HEK293 (cell line): ENCODE measurements around the gene LRIG3.
"Not testable (repeated sequence)": the region's sequence is repeated elsewhere in the genome, so short reads cannot be mapped to it uniquely, and the experiment has no call there.

Experiments used
- CTCF ChIA-PET: fragments of 350-600 bp; formaldehyde crosslinking; extraction: SDS; loops from one replicate; lab custom pipeline; 2021; ENCODE audit warnings: antibody characterized with exemption; lab: Yijun Ruan, JAX
- POLR2A ChIA-PET: fragments of 300-600 bp; formaldehyde crosslinking; extraction: SDS; loops from one replicate; lab custom pipeline; 2020; ENCODE audit warnings: antibody characterized with exemption, inconsistent platforms; lab: Yijun Ruan, JAX
- H3K27ac ChIP-seq: fragments of 200-500 bp; sonication (Bioruptor generic); 2 replicates; pipeline ENCODE4 v1.5.1; 2014; ENCODE audit warnings: low read depth, low read length, control low read depth, inconsistent platforms; ENCODE audit errors: extremely low read depth
- H3K36me3 ChIP-seq, 2 experiments: fragments of 200-500 bp in 1 of 2; sonication (Bioruptor generic) in 1 of 2; 1 replicate in 1 of 2; 2 replicates in 1 of 2; pipeline ENCODE4 v1.5.1; 2014 to 2017; ENCODE audit warnings: inconsistent platforms in 2 of 2, low read length in 2 of 2; ENCODE audit not compliant: control insufficient read depth in 2 of 2, insufficient read depth in 1 of 2
- H3K4me1 ChIP-seq: fragments of 200-500 bp; sonication (Bioruptor generic); 2 replicates; pipeline ENCODE4 v1.5.1; 2014; ENCODE audit warnings: mild to moderate bottlenecking, low read length, inconsistent platforms; ENCODE audit not compliant: control insufficient read depth, insufficient read depth
- H3K4me3 ChIP-seq: 2 replicates; pipeline ENCODE4 v1.5.1; 2011; ENCODE audit warnings: low read depth, mild to moderate bottlenecking, control low read depth, low read length, moderate library complexity
- H3K9me3 ChIP-seq: fragments of 200-500 bp; sonication (Bioruptor generic); 2 replicates; pipeline ENCODE4 v1.5.1; 2014; ENCODE audit warnings: low read depth, low read length, inconsistent platforms; ENCODE audit not compliant: control insufficient read depth, insufficient read depth
- EGR2 ChIP-seq: fragments of 450-650 bp; formaldehyde crosslinking; IDR thresholded peaks from 2 replicates; pipeline ENCODE4 v1.5.1; 2016; ENCODE audit warnings: low read depth, missing biosample characterization, missing genetic modification characterization
- OVOL3 ChIP-seq: fragments of 450-650 bp; formaldehyde crosslinking; IDR thresholded peaks from 2 replicates; pipeline ENCODE4 v1.5.1; 2016; ENCODE audit warnings: missing biosample characterization, missing genetic modification characterization
- SCRT1 ChIP-seq: fragments of 450-650 bp; formaldehyde crosslinking; IDR thresholded peaks from 2 replicates; pipeline ENCODE4 v1.5.1; 2016; ENCODE audit warnings: missing biosample characterization, missing genetic modification characterization, borderline replicate concordance
- SCRT2 ChIP-seq: fragments of 450-650 bp; formaldehyde crosslinking; IDR thresholded peaks from 2 replicates; pipeline ENCODE4 v1.5.1; 2016; ENCODE audit warnings: missing biosample characterization, missing genetic modification characterization
- ZFP3 ChIP-seq: fragments of 450-650 bp; formaldehyde crosslinking; IDR thresholded peaks from 2 replicates; pipeline ENCODE4 v1.5.1; 2016; ENCODE audit warnings: low read depth, missing biosample characterization, missing genetic modification characterization
- ZIC2 ChIP-seq: fragments of 450-650 bp; formaldehyde crosslinking; IDR thresholded peaks from 2 replicates; pipeline ENCODE4 v1.5.1; 2016; ENCODE audit warnings: missing biosample characterization, missing genetic modification characterization
- ZNF19 ChIP-seq: fragments of 450-650 bp; formaldehyde crosslinking; IDR thresholded peaks from 2 replicates; pipeline ENCODE4; 2016; ENCODE audit warnings: missing biosample characterization, missing genetic modification characterization, low read depth
- ZNF223 ChIP-seq: fragments of 450-650 bp; formaldehyde crosslinking; IDR thresholded peaks from 2 replicates; pipeline ENCODE4 v1.5.1; 2016; ENCODE audit warnings: missing biosample characterization, missing genetic modification characterization
- ZNF274 ChIP-seq, 2 experiments: fragments of 200-500 bp in 1 of 2; fragments of 450-650 bp in 1 of 2; sonication (Bioruptor generic) in 1 of 2; formaldehyde crosslinking in 1 of 2; IDR thresholded peaks; 2 replicates each; pipeline versions ENCODE4 v1.5.1 to v1.6.1; 2014 to 2016; ENCODE audit warnings: borderline replicate concordance in 1 of 2, inconsistent platforms in 1 of 2, low read length in 1 of 2, missing biosample characterization in 1 of 2, missing genetic modification characterization in 1 of 2
- ZNF311 ChIP-seq: fragments of 450-650 bp; formaldehyde crosslinking; IDR thresholded peaks from 2 replicates; pipeline ENCODE4 v1.5.1; 2017; ENCODE audit warnings: missing biosample characterization, missing genetic modification characterization, borderline replicate concordance
- ZNF350 ChIP-seq: fragments of 450-650 bp; formaldehyde crosslinking; IDR thresholded peaks from 2 replicates; pipeline ENCODE4 v1.5.0; 2017; ENCODE audit warnings: missing biosample characterization, mild to moderate bottlenecking, missing genetic modification characterization
- ZNF394 ChIP-seq: fragments of 450-650 bp; formaldehyde crosslinking; IDR thresholded peaks from 2 replicates; pipeline ENCODE4 v1.5.1; 2016; ENCODE audit warnings: missing biosample characterization, missing genetic modification characterization, mild to moderate bottlenecking, moderate library complexity, borderline replicate concordance
- ZNF423 ChIP-seq: fragments of 450-650 bp; formaldehyde crosslinking; IDR thresholded peaks from 2 replicates; pipeline ENCODE4 v1.5.1; 2016; ENCODE audit warnings: missing biosample characterization, missing genetic modification characterization
- ZNF510 ChIP-seq: fragments of 450-650 bp; formaldehyde crosslinking; IDR thresholded peaks from 2 replicates; pipeline ENCODE4 v1.5.1; 2018; ENCODE audit warnings: mild to moderate bottlenecking, missing genetic modification characterization, missing biosample characterization; ENCODE audit not compliant: insufficient replicate concordance
- ZNF747 ChIP-seq: fragments of 450-650 bp; formaldehyde crosslinking; IDR thresholded peaks from 2 replicates; pipeline ENCODE4 v1.5.1; 2016; ENCODE audit warnings: missing biosample characterization, missing genetic modification characterization
- ZNF830 ChIP-seq: fragments of 450-650 bp; IDR thresholded peaks from 2 replicates; pipeline ENCODE4 v1.5.0; 2018; ENCODE audit warnings: missing biosample characterization, missing genetic modification characterization, low read depth, mild to moderate bottlenecking, moderate library complexity
- TF ChIP-seq, protein P1 (sequence below): fragments of 450-650 bp; formaldehyde crosslinking; IDR thresholded peaks from 2 replicates; pipeline ENCODE4 v1.5.1; 2017; ENCODE audit warnings: missing biosample characterization, missing genetic modification characterization
- TF ChIP-seq, protein P2 (sequence below): sonication (generic); formaldehyde crosslinking; IDR thresholded peaks from 2 replicates; pipeline ENCODE4 v1.8.1; 2022; ENCODE audit warnings: mild to moderate bottlenecking, moderate library complexity, missing genetic modification reagents
- TF ChIP-seq, protein P3 (sequence below): fragments of 450-650 bp; formaldehyde crosslinking; IDR thresholded peaks from 2 replicates; pipeline ENCODE4 v1.5.1; 2017; ENCODE audit warnings: missing biosample characterization, missing genetic modification characterization
- TF ChIP-seq, protein P4 (sequence below): fragments of 450-650 bp; formaldehyde crosslinking; conservative IDR thresholded peaks from 2 replicates; pipeline ENCODE4 v1.5.1; 2016; ENCODE audit warnings: low read depth, missing biosample characterization, missing genetic modification characterization
- TF ChIP-seq, protein P5 (sequence below): fragments of 450-650 bp; formaldehyde crosslinking; IDR thresholded peaks from 2 replicates; pipeline ENCODE4 v1.5.1; 2016; ENCODE audit warnings: missing biosample characterization, missing genetic modification characterization

LRIG3 gene

DNA sequence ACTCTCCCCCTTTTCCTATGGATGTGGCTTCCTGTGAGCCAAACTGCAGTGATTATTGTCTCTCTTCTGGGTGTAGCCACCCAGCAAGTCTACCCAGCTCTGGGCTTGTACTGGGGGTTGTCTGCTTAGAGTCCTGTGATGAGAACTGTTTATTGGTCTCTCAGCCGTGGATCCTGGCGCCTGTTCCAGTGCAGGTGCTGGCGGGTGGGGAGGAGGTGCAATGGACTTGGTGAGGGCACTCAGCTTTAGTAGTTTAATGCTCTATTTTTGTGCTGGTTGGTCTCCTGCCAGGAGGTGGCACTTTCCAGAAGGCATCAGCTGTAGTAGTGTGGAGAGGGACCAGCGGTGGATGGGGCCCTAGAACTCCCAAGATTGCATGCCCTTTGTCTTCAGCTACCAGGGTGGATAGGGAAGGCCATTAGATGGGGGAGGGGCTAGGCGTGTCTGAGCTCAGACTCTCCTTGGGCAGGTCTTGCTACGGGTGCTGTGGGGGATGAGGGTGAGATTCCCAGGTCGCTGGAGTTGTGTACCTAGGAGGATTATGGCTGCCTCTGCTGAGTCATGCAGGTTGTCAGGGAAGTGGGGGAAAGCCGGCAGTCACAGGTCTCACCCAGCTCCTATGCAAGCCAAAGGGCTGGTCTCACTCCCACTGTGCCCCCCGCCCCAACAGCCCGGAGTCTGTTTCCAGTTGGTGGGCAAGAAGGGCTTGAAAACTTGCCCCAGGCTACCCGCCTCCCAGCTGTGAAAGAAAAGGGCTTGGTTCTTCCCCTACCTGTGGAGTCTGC is 29.8 kb upstream of the LRIG3 start:
- POLR2A ChIA-PET, H3K4me3 ChIP-seq, H3K27ac ChIP-seq, H3K9me3 ChIP-seq, H3K36me3 ChIP-seq: not testable (repeated sequence)
- TF ChIP-seq SCRT1 (tag by site-specific recombination), result peak; percentile 55; the same call in 1 of the 2 replicates
- TF ChIP-seq, protein P1, sequence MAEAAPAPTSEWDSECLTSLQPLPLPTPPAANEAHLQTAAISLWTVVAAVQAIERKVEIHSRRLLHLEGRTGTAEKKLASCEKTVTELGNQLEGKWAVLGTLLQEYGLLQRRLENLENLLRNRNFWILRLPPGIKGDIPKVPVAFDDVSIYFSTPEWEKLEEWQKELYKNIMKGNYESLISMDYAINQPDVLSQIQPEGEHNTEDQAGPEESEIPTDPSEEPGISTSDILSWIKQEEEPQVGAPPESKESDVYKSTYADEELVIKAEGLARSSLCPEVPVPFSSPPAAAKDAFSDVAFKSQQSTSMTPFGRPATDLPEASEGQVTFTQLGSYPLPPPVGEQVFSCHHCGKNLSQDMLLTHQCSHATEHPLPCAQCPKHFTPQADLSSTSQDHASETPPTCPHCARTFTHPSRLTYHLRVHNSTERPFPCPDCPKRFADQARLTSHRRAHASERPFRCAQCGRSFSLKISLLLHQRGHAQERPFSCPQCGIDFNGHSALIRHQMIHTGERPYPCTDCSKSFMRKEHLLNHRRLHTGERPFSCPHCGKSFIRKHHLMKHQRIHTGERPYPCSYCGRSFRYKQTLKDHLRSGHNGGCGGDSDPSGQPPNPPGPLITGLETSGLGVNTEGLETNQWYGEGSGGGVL (tag by site-specific recombination), result peak; percentile 53; the same call in 1 of the 2 replicates
- TF ChIP-seq SCRT2 (tag by site-specific recombination), result peak; percentile 80
- TF ChIP-seq ZIC2, result peak; percentile 58; the same call in 1 of the 2 replicates
- CTCF ChIA-PET, result interaction anchor here (1.5 kb wide), 1 partner anchor 137 kb away, joined by 3 read pairs; no protein-coding TSS in a partner anchor
- peaks cover 10% of the 10 kb centered on the region for H3K4me1 ChIP-seq

DNA sequence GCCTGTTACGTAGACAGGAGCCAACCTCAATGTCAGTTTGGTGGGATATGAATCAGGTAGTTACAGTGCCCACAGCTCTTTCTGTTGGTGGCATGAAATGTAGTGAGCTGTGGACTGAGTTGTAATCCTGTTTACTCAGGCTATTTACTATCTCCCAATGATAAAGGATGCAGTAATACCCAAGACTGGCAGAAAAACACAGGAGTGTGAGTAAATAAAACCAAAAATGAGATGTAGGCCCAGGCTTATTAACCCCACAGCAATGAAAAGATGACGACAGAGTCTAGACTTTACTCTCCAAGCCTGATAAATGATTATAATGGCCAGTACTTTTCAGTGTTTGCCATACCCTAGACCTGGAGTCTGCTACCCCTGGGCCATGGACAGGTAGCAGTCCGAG is 22.8 kb upstream of the LRIG3 start:
- CTCF ChIA-PET, result no interaction called here
- H3K36me3 ChIP-seq, result no peaks in the 10 kb centered on the region
- no peak overlapping the region for H3K27ac ChIP-seq
- no peaks in the 10 kb centered on the region for H3K9me3 ChIP-seq
- TF ChIP-seq, protein P2, sequence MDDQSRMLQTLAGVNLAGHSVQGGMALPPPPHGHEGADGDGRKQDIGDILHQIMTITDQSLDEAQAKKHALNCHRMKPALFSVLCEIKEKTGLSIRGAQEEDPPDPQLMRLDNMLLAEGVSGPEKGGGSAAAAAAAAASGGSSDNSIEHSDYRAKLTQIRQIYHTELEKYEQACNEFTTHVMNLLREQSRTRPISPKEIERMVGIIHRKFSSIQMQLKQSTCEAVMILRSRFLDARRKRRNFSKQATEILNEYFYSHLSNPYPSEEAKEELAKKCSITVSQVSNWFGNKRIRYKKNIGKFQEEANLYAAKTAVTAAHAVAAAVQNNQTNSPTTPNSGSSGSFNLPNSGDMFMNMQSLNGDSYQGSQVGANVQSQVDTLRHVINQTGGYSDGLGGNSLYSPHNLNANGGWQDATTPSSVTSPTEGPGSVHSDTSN, result no peak
- TF ChIP-seq ZNF510, result no peak
- TF ChIP-seq ZNF423 (tag by site-specific recombination), result no peak
- no peak for TF ChIP-seq OVOL3 (tag by site-specific recombination)
- no peak for TF ChIP-seq ZNF350 (tag by site-specific recombination)
- TF ChIP-seq ZNF747, result no peak
- TF ChIP-seq ZNF394 (tag by site-specific recombination), result no peak
- no peak for TF ChIP-seq ZNF223 (tag by site-specific recombination)
- TF ChIP-seq ZNF311 (tag by site-specific recombination), result no peak
- no peak for TF ChIP-seq ZFP3
- TF ChIP-seq ZNF274 (IDR thresholded peaks at IDR 0.05; ENCODE audit: low read length), result no peak
- TF ChIP-seq ZNF274 (tag by site-specific recombination; IDR thresholded peaks at IDR 0.05; ENCODE audit: borderline replicate concordance), result no peak
- TF ChIP-seq EGR2 (tag by site-specific recombination), result no peak
- peaks cover 7% of the 10 kb centered on the region for H3K4me1 ChIP-seq
- POLR2A ChIA-PET, result no interaction called here
- H3K4me3 ChIP-seq, result no peak overlapping the region

DNA sequence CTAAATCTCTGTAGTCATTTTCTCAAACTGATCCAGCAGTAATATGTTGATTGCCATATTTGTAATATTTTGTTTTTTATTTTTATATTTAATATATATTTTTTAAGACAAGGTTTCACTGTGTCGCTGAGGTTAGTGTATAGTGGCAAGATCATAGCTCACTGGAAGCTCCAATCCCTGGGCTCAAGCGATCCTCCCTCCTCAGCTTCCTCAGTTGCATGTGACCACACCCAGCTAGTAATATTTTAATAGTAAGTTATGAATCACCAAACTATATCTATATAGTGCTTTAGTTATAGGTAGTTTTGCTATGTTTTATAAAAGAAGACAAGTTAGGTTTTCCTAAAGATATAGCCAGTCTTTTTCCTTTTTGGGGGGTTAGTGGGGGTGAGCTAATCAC is 22.0 kb upstream of the LRIG3 start:
- peaks cover 7% of the 10 kb centered on the region for H3K4me1 ChIP-seq
- no peak overlapping the region for H3K4me3 ChIP-seq
- H3K27ac ChIP-seq, result no peak overlapping the region
- H3K36me3 ChIP-seq, result no peaks in the 10 kb centered on the region
- H3K9me3 ChIP-seq, result no peaks in the 10 kb centered on the region
- POLR2A ChIA-PET, result interaction anchor here (0.7 kb wide), 1 partner anchor 217 kb away, joined by 3 read pairs; no protein-coding TSS in a partner anchor
- CTCF ChIA-PET, result interaction anchor here (0.7 kb wide), 1 partner anchor 209 kb away, joined by 3 read pairs; no protein-coding TSS in a partner anchor
- TF ChIP-seq, protein P3, sequence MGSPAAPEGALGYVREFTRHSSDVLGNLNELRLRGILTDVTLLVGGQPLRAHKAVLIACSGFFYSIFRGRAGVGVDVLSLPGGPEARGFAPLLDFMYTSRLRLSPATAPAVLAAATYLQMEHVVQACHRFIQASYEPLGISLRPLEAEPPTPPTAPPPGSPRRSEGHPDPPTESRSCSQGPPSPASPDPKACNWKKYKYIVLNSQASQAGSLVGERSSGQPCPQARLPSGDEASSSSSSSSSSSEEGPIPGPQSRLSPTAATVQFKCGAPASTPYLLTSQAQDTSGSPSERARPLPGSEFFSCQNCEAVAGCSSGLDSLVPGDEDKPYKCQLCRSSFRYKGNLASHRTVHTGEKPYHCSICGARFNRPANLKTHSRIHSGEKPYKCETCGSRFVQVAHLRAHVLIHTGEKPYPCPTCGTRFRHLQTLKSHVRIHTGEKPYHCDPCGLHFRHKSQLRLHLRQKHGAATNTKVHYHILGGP (tag by site-specific recombination), result no peak
- TF ChIP-seq ZNF19 (tag by site-specific recombination), result no peak
- TF ChIP-seq, protein P4, sequence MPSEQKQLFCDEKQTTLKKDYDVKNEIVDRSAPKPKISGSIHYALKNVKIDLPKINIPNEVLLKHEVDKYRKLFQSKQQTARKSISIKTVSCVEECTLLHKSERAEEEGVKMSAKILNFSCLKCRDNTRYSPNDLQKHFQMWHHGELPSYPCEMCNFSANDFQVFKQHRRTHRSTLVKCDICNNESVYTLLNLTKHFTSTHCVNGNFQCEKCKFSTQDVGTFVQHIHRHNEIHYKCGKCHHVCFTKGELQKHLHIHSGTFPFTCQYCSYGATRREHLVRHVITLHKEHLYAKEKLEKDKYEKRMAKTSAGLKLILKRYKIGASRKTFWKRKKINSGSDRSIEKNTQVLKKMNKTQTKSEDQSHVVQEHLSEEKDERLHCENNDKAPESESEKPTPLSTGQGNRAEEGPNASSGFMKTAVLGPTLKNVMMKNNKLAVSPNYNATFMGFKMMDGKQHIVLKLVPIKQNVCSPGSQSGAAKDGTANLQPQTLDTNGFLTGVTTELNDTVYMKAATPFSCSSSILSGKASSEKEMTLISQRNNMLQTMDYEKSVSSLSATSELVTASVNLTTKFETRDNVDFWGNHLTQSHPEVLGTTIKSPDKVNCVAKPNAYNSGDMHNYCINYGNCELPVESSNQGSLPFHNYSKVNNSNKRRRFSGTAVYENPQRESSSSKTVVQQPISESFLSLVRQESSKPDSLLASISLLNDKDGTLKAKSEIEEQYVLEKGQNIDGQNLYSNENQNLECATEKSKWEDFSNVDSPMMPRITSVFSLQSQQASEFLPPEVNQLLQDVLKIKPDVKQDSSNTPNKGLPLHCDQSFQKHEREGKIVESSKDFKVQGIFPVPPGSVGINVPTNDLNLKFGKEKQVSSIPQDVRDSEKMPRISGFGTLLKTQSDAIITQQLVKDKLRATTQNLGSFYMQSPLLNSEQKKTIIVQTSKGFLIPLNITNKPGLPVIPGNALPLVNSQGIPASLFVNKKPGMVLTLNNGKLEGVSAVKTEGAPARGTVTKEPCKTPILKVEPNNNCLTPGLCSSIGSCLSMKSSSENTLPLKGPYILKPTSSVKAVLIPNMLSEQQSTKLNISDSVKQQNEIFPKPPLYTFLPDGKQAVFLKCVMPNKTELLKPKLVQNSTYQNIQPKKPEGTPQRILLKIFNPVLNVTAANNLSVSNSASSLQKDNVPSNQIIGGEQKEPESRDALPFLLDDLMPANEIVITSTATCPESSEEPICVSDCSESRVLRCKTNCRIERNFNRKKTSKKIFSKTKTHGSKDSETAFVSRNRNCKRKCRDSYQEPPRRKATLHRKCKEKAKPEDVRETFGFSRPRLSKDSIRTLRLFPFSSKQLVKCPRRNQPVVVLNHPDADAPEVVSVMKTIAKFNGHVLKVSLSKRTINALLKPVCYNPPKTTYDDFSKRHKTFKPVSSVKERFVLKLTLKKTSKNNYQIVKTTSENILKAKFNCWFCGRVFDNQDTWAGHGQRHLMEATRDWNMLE (tag by site-specific recombination), result no peak
- TF ChIP-seq ZNF830 (tag by site-specific recombination), result no peak
- TF ChIP-seq, protein P5, sequence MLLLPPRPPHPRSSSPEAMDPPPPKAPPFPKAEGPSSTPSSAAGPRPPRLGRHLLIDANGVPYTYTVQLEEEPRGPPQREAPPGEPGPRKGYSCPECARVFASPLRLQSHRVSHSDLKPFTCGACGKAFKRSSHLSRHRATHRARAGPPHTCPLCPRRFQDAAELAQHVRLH (tag by site-specific recombination), result no peak
